Endothelial cell of umbilical vein (primary cell): Measurements from ENCODE around the gene DACH2. TPM values are rescaled to one million over a fixed set of nuclear protein-coding genes. Genes with fewer than 3 reads are reported as not detected.

Experiments used
- BruUV-seq: library from RNA; stranded (reverse); fragments of 400-500 nt; replicated peaks from 2 replicates; lab custom pipeline; 2021; lab: Mats Ljungman, UMichigan
- CTCF ChIA-PET: fragments of 300-600, 350-600 bp; sonication (Branson Sonifier 250); formaldehyde crosslinking; loops from one replicate; lab custom pipeline; 2021; ENCODE audit warnings: antibody characterized with exemption, inconsistent platforms; lab: Charles Lee
- POLR2A ChIA-PET: fragments of 300-600, 350-600 bp; sonication (Branson Sonifier 250); formaldehyde crosslinking; loops from one replicate; lab custom pipeline; 2021; ENCODE audit warnings: antibody characterized with exemption, inconsistent platforms; lab: Charles Lee
- DNase-seq: peaks from one replicate; pipeline ENCODE4 v3.0.0-alpha.2; 2011; ENCODE audit warnings: low read depth, low spot score
- FAIRE-seq: peaks from 2 replicates; lab custom pipeline; 2011; peaks lifted over from hg19 to GRCh38; lab: Jason Lieb, UNC
- H2AFZ ChIP-seq: 2 replicates; pipeline ENCODE4 v1.6.0; 2012; ENCODE audit warnings: low read depth, low read length, control low read depth, inconsistent platforms
- H3K27ac ChIP-seq: 2 replicates; pipeline ENCODE4 v1.5.1; 2011; ENCODE audit warnings: low read depth, mild to moderate bottlenecking, control low read depth, low read length, moderate library complexity; ENCODE audit not compliant: insufficient read depth
- H3K27me3 ChIP-seq, 2 experiments: 2 replicates each; pipeline versions ENCODE4 v1.6.0 to v1.6.1; 2011; ENCODE audit warnings: low read length in 2 of 2, mixed read lengths in 1 of 2; ENCODE audit not compliant: control insufficient read depth in 2 of 2, insufficient read depth in 2 of 2
- H3K36me3 ChIP-seq, 2 experiments: 2 replicates in 1 of 2; 3 replicates in 1 of 2; pipeline ENCODE4 v1.5.1; 2011; ENCODE audit warnings: low read length in 2 of 2, mild to moderate bottlenecking in 1 of 2, moderate library complexity in 1 of 2; ENCODE audit not compliant: control insufficient read depth in 2 of 2, insufficient read depth in 2 of 2; ENCODE audit errors: extremely low read depth in 1 of 2
- H3K4me1 ChIP-seq: 3 replicates; pipeline ENCODE4 v1.5.1; 2011; ENCODE audit warnings: mild to moderate bottlenecking, low read length; ENCODE audit not compliant: control insufficient read depth, insufficient read depth; ENCODE audit errors: extremely low read depth
- H3K4me2 ChIP-seq: 2 replicates; pipeline ENCODE4 v1.6.1; 2011; ENCODE audit warnings: low read length, control low read depth, mixed read lengths; ENCODE audit not compliant: insufficient read depth
- H3K4me3 ChIP-seq, 3 experiments: fragments of 200-600 bp in 1 of 3; sonication (generic), shearing (Covaris generic) in 1 of 3; replicated peaks in 1 of 3; 2 replicates each; pipeline ENCODE4 v1.5.1; 2011 to 2016; ENCODE audit warnings: control low read depth in 3 of 3, low read length in 3 of 3, mild to moderate bottlenecking in 2 of 3, inconsistent platforms in 1 of 3, low read depth in 1 of 3, moderate library complexity in 1 of 3; ENCODE audit not compliant: insufficient read depth in 1 of 3
- H3K79me2 ChIP-seq: 2 replicates; pipeline ENCODE4 v1.6.0; 2012; ENCODE audit warnings: low read length, inconsistent platforms; ENCODE audit not compliant: control insufficient read depth, insufficient read depth
- H3K9ac ChIP-seq: replicated peaks from 2 replicates; pipeline ENCODE3; 2011; ENCODE audit warnings: low read length, control low read depth; ENCODE audit not compliant: insufficient read depth; ENCODE audit errors: extremely low read depth
- H3K9me1 ChIP-seq: replicated peaks from 3 replicates; pipeline ENCODE4 v1.6.0; 2011; ENCODE audit warnings: mild to moderate bottlenecking, low read length; ENCODE audit not compliant: control insufficient read depth, insufficient read depth; ENCODE audit errors: extremely low read depth
- H3K9me3 ChIP-seq: replicated peaks from 2 replicates; pipeline ENCODE4 v1.5.1; 2012; ENCODE audit warnings: low read length, inconsistent platforms; ENCODE audit not compliant: control insufficient read depth, insufficient read depth
- H4K20me1 ChIP-seq: replicated peaks from 2 replicates; pipeline ENCODE3; 2011; ENCODE audit warnings: mild to moderate bottlenecking, low read length; ENCODE audit not compliant: control insufficient read depth, insufficient read depth; ENCODE audit errors: extremely low read depth
- EZH2 ChIP-seq: IDR thresholded peaks from 2 replicates; pipeline ENCODE4 v1.6.1; 2012; ENCODE audit warnings: borderline replicate concordance, low read depth, mild to moderate bottlenecking, moderate library complexity, low read length, inconsistent platforms; ENCODE audit not compliant: severe bottlenecking
- FOS ChIP-seq: IDR thresholded peaks from 2 replicates; pipeline ENCODE4 v1.6.1; 2011; ENCODE audit warnings: mild to moderate bottlenecking, low read length, moderate library complexity, borderline replicate concordance; ENCODE audit not compliant: insufficient read depth
- GATA2 ChIP-seq: IDR thresholded peaks from 2 replicates; pipeline ENCODE4 v1.7.0; 2011; ENCODE audit warnings: low read depth, mild to moderate bottlenecking, moderate library complexity, mixed read lengths, low read length; ENCODE audit not compliant: insufficient read length, insufficient read depth
- JUN ChIP-seq: IDR thresholded peaks from 2 replicates; pipeline ENCODE4 v1.6.1; 2011; ENCODE audit warnings: borderline replicate concordance, low read depth; ENCODE audit not compliant: insufficient read length, insufficient read depth
- MYC ChIP-seq: IDR thresholded peaks from one replicate; pipeline ENCODE4 v1.6.1; 2011; ENCODE audit warnings: mild to moderate bottlenecking, low read depth, low read length
- POLR2A ChIP-seq: IDR thresholded peaks from 2 replicates; pipeline ENCODE4 v1.6.1; 2012; ENCODE audit warnings: low read depth, mild to moderate bottlenecking, control low read depth, low read length
- POLR2AphosphoS5 ChIP-seq: IDR thresholded peaks from 2 replicates; pipeline ENCODE4 v1.6.1; 2012; ENCODE audit warnings: low read depth, mild to moderate bottlenecking, control low read depth, low read length, moderate library complexity; ENCODE audit not compliant: insufficient read depth
- dilution Hi-C: fragments of 300-500 bp; cut with MboI; formaldehyde crosslinking; loops from one replicate; pipeline ENCODE4 v1.15.0; 2019; ENCODE audit warnings: low sequenced_read_pairs; ENCODE audit not compliant: extremely low pct_ligation_motif_present
- intact Hi-C: fragments of 100-400 bp; cut with micrococcal nuclease; formaldehyde crosslinking; loops from one replicate; pipeline ENCODE4 v1.10.0; 2022
- polyA plus RNA-seq, 4 experiments: library from polyadenylated mRNA; depleted of rRNA in 3 of 4; stranded (reverse) in 3 of 4; unstranded in 1 of 4; fragments of >200 nt; gene quantifications; 2 replicates each; pipeline versions ENCODE4 v1.2.1 to v1.2.3, GENCODE V29; 2011 to 2012; ENCODE audit warnings: missing spikeins in 1 of 4
- total RNA-seq: library from RNA; stranded (reverse); gene quantifications from 2 replicates; pipeline ENCODE4 v1.2.3, GENCODE V29; 2021
- TF ChIP-seq, protein P1 (sequence below): IDR thresholded peaks from 2 replicates; pipeline ENCODE4 v1.6.1; 2011; ENCODE audit not compliant: insufficient read depth, insufficient read length
- TF ChIP-seq, protein P2 (sequence below), 2 donors: IDR thresholded peaks; 1 replicate in 1 of 2; 2 replicates in 1 of 2; pipeline ENCODE4 v1.5.1; 2011; ENCODE audit warnings: low read length in 2 of 2, mild to moderate bottlenecking in 2 of 2, moderate library complexity in 2 of 2, control low read depth in 1 of 2, inconsistent platforms in 1 of 2, low read depth in 1 of 2; ENCODE audit not compliant: insufficient read depth in 1 of 2; ENCODE audit errors: extremely low read depth in 1 of 2

Gene DACH2
- total and polyA plus RNA-seq, 2 donors (not counting 3 experiments of a cell fraction or from before 2014, with no cell fraction given), result not detected

DNA sequence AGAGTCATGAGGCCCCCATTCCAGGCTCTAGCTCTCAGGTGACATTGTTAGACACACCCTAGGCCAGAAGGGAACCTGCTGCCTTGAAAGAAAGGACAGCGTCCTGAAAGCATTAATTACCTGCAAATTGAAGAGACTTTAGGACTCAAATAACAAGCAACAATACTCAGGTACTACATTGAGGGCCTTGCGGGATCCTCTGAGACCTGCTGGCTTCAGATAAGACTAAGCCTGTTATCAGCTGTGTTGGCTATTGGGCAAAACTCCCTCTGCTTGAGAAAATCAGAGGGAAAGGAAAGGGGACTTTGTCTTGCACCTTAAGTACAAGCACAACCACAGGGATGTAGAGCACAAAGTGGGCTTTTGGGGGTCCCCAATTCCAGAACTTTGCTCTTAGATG, 45.9 kb upstream of the DACH2 start:
- H3K4me1 ChIP-seq, result no peaks in the 10 kb centered on the region
- CTCF ChIA-PET, result no interaction called here

DNA sequence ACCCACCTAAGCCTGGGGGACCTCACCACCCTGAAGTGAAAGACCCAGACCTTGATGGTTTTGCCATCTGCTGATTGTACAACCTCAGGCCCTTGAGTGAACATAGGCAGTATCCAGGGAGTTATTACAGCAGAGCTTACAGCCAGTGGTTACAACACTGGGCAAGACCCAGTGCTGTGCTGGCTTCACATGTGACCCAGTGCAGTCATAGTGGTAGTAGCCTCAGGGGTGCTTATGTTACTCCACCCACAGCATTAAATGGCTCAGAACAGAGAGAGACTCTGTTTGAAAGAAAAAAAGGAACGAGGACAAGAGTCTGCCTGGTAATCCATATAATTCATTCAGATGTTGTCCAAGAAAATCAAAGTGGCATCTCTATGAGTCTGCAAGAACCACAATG, 45.2 kb upstream of the DACH2 start:
- no peaks in the 10 kb centered on the region for H3K4me1 ChIP-seq
- H3K4me3 ChIP-seq, result no peak overlapping the region
- H3K9ac ChIP-seq, result no peak overlapping the region
- BruUV-seq, result no TSS peak
- H2AFZ ChIP-seq, result no peak overlapping the region
- dilution Hi-C loops, result no loop called here
- H4K20me1 ChIP-seq, result no peaks in the 10 kb centered on the region
- H3K9me1 ChIP-seq, result no peaks in the 10 kb centered on the region
- H3K36me3 ChIP-seq, result no peaks in the 10 kb centered on the region
- CTCF ChIA-PET, result no interaction called here
- DNase-seq (no peak), FAIRE-seq (no peak)
- POLR2A ChIA-PET, result no interaction called here
- H3K27ac ChIP-seq, result no peak overlapping the region
- H3K9me3 ChIP-seq, result no peaks in the 10 kb centered on the region
- intact Hi-C loops, result no loop called here
- no peaks in the 10 kb centered on the region for H3K79me2 ChIP-seq
- TF ChIP-seq FOS (no peak), EZH2 (no peak), POLR2AphosphoS5 (no peak), MYC (no peak), JUN (no peak), POLR2A (no peak), GATA2 (no peak)
- TF ChIP-seq, protein P1, sequence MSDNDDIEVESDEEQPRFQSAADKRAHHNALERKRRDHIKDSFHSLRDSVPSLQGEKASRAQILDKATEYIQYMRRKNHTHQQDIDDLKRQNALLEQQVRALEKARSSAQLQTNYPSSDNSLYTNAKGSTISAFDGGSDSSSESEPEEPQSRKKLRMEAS, result no peak
- TF ChIP-seq, protein P2, sequence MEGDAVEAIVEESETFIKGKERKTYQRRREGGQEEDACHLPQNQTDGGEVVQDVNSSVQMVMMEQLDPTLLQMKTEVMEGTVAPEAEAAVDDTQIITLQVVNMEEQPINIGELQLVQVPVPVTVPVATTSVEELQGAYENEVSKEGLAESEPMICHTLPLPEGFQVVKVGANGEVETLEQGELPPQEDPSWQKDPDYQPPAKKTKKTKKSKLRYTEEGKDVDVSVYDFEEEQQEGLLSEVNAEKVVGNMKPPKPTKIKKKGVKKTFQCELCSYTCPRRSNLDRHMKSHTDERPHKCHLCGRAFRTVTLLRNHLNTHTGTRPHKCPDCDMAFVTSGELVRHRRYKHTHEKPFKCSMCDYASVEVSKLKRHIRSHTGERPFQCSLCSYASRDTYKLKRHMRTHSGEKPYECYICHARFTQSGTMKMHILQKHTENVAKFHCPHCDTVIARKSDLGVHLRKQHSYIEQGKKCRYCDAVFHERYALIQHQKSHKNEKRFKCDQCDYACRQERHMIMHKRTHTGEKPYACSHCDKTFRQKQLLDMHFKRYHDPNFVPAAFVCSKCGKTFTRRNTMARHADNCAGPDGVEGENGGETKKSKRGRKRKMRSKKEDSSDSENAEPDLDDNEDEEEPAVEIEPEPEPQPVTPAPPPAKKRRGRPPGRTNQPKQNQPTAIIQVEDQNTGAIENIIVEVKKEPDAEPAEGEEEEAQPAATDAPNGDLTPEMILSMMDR (IDR thresholded peaks at IDR 0.05; ENCODE audit: extremely low read depth in 1 of 2, insufficient read depth in 1 of 2, low read depth in 1 of 2, low read length in 2 of 2), result no peak
- H3K27me3 ChIP-seq, result no peaks in the 10 kb centered on the region
- no peak overlapping the region for H3K4me2 ChIP-seq

More for the DNA sequence above, 45.9 kb upstream of the DACH2 start:
- Histone ChIP-seq H3K4me2 (no peak overlapping the region), H3K9ac (no peak overlapping the region), H2AFZ (no peak overlapping the region), H3K9me1 (no peaks in the 10 kb centered on the region), H3K27ac (no peak overlapping the region), H4K20me1 (no peaks in the 10 kb centered on the region), H3K4me3 (no peak overlapping the region), H3K79me2 (no peaks in the 10 kb centered on the region), H3K9me3 (no peaks in the 10 kb centered on the region), H3K36me3 (no peaks in the 10 kb centered on the region), H3K27me3 (no peaks in the 10 kb centered on the region)
- BruUV-seq, result no TSS peak
- POLR2A ChIA-PET, result no interaction called here
- TF ChIP-seq EZH2, result no peak
- TF ChIP-seq, protein P1, result no peak
- TF ChIP-seq POLR2A, result no peak
- dilution Hi-C loops (no loop called here), intact Hi-C loops (no loop called here)
- DNase-seq, result no peak
- no peak for FAIRE-seq
